ENCODE data around the gene TSPEAR.
"Not testable (repeated sequence)": the region's sequence is repeated elsewhere in the genome, so short reads cannot be mapped to it uniquely, and the experiment has no call there.

Gene TSPEAR

GRCh38 chr21:44699502-44700001, 11.8 kb downstream of the TSPEAR start:
- no peak for TF ChIP-seq CTCF (IDR thresholded peaks at IDR 0.05)

- TF ChIP-seq CTCF (IDR thresholded peaks at IDR 0.05), result no peak
Measured at GRCh38 chr21:44697811-44698734, 13.3 kb downstream of the TSPEAR start.

- TF ChIP-seq CTCF (IDR thresholded peaks at IDR 0.05), result not testable (repeated sequence)
Measured at GRCh38 chr21:44697172-44697810, 14.1 kb downstream of the TSPEAR start, which contains the start of gene KRTAP10-12. TSS of gene KRTAP10-12 (plus strand) at chr21:44697172. CDS start at chr21:44697202, 30 bp downstream.

- no peak for TF ChIP-seq CTCF (IDR thresholded peaks at IDR 0.05)
Measured at GRCh38 chr21:44696572-44696971, 14.8 kb downstream of the TSPEAR start.

- TF ChIP-seq CTCF (IDR thresholded peaks at IDR 0.05), result no peak
Measured at GRCh38 chr21:44695641-44696040, 15.7 kb downstream of the TSPEAR start.

- TF ChIP-seq CTCF (IDR thresholded peaks at IDR 0.05), result no peak
Measured at GRCh38 chr21:44695184-44695583, 16.2 kb downstream of the TSPEAR start.

GRCh38 chr21:44694776-44695175, 16.6 kb downstream of the TSPEAR start:
- no peak for TF ChIP-seq CTCF (IDR thresholded peaks at IDR 0.05)

Data from LNCAP (cell line).